A549 (cell line): ENCODE data around the gene ZNF827.

ENCODE experiments used
- CBX8 ChIP-seq: fragments of 200-600 bp; sonication (generic); IDR thresholded peaks from 2 replicates; pipeline ENCODE4 v1.6.1; 2016
- EP300 ChIP-seq, 2 experiments: fragments of >200 bp; sonication (Bioruptor Twin); formaldehyde crosslinking; IDR thresholded peaks; 2 replicates in 1 of 2; 3 replicates in 1 of 2; pipeline ENCODE4 v1.6.1; 2016 to 2017
- ESRRA ChIP-seq: fragments of 150-350 bp; IDR thresholded peaks from 2 replicates; pipeline ENCODE4 v1.6.1; 2014; ENCODE audit warnings: mild to moderate bottlenecking, low read length, borderline replicate concordance
- MAFK ChIP-seq: fragments of 450-650 bp; IDR thresholded peaks from 2 replicates; pipeline ENCODE4 v1.6.1; 2014; ENCODE audit not compliant: partially characterized antibody
- MAZ ChIP-seq: fragments of 150-350 bp; IDR thresholded peaks from 2 replicates; pipeline ENCODE4 v1.6.1; 2014; ENCODE audit warnings: antibody characterized with exemption, low read depth, low read length, borderline replicate concordance
- MYC ChIP-seq: IDR thresholded peaks from 2 replicates; pipeline ENCODE4 v1.6.1; 2012; ENCODE audit warnings: mild to moderate bottlenecking, inconsistent platforms, low read length, improper control_type of control experiment, borderline replicate concordance
- PHF8 ChIP-seq: fragments of 200-600 bp; sonication (generic); IDR thresholded peaks from 2 replicates; pipeline ENCODE4 v1.6.1; 2016; ENCODE audit warnings: low read depth, mild to moderate bottlenecking, antibody characterized with exemption, moderate library complexity, borderline replicate concordance
- POLR2A ChIP-seq: IDR thresholded peaks from 2 replicates; pipeline ENCODE4 v1.6.1; 2012; ENCODE audit warnings: mild to moderate bottlenecking, low read length
- RAD21 ChIP-seq, 2 experiments: fragments of >200 bp in 1 of 2; sonication (Bioruptor Twin) in 1 of 2; formaldehyde crosslinking in 1 of 2; IDR thresholded peaks in 1 of 2; conservative IDR thresholded peaks in 1 of 2; 2 replicates in 1 of 2; 3 replicates in 1 of 2; pipeline ENCODE4 v1.6.1; 2012 to 2018; ENCODE audit warnings: inconsistent platforms in 1 of 2
- RFX5 ChIP-seq: fragments of 450-650 bp; IDR thresholded peaks from 2 replicates; pipeline ENCODE4 v1.7.1; 2014; ENCODE audit warnings: antibody characterized with exemption, mild to moderate bottlenecking, moderate library complexity
- TF ChIP-seq, protein P1 (sequence below): fragments of 450-650 bp; IDR thresholded peaks from 2 replicates; pipeline ENCODE4 v1.6.1; 2014; ENCODE audit warnings: antibody characterized with exemption
- TF ChIP-seq, protein P2 (sequence below): fragments of >200 bp; sonication (Bioruptor Twin); formaldehyde crosslinking; IDR thresholded peaks from 3 replicates; pipeline ENCODE4 v1.5.1; 2016
- TF ChIP-seq, protein P3 (sequence below): fragments of 200-600 bp; sonication (generic); IDR thresholded peaks from 2 replicates; pipeline ENCODE4 v1.6.1; 2016; ENCODE audit warnings: antibody characterized with exemption, mild to moderate bottlenecking, moderate library complexity
- TF ChIP-seq, protein P4 (sequence below): fragments of 250-450 bp; sonication (Bioruptor Pico); IDR thresholded peaks from 2 replicates; pipeline ENCODE4 v1.5.0; 2021; ENCODE audit warnings: mild to moderate bottlenecking, moderate library complexity, borderline replicate concordance

DNA sequence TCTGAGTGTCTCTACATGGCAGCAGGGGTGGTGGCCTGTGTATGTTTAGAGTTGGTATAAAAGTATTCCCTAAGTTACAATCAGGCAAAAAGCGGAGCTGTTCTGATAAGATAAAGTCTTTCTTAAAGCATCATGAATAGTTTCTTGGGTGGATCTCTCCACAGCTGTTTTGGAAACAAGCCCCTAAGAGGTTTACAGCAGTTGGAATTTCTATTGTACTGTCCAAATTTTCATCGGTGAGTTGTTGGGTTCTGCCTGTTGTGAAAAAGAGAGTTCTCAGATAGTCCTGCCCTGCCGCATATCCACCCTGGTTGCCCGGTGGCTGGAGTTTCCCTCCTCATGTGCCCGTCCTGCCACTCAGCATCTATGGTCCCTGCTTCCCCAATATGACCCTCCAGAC lies 208.6 kb downstream of the ZNF827 start:
- TF ChIP-seq CBX8 (no peak), MYC (no peak), MAFK (no peak), EP300 (IDR thresholded peaks at IDR 0.05) (no peak), POLR2A (no peak), RAD21 (conservative IDR thresholded peaks at IDR 0.05 in 1 of 2, IDR thresholded peaks at IDR 0.05 in 1 of 2) (no peak), PHF8 (no peak), MAZ (no peak), ESRRA (no peak), RFX5 (no peak)
- TF ChIP-seq, protein P1, sequence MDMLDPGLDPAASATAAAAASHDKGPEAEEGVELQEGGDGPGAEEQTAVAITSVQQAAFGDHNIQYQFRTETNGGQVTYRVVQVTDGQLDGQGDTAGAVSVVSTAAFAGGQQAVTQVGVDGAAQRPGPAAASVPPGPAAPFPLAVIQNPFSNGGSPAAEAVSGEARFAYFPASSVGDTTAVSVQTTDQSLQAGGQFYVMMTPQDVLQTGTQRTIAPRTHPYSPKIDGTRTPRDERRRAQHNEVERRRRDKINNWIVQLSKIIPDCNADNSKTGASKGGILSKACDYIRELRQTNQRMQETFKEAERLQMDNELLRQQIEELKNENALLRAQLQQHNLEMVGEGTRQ = no peak
- TF ChIP-seq, protein P2, sequence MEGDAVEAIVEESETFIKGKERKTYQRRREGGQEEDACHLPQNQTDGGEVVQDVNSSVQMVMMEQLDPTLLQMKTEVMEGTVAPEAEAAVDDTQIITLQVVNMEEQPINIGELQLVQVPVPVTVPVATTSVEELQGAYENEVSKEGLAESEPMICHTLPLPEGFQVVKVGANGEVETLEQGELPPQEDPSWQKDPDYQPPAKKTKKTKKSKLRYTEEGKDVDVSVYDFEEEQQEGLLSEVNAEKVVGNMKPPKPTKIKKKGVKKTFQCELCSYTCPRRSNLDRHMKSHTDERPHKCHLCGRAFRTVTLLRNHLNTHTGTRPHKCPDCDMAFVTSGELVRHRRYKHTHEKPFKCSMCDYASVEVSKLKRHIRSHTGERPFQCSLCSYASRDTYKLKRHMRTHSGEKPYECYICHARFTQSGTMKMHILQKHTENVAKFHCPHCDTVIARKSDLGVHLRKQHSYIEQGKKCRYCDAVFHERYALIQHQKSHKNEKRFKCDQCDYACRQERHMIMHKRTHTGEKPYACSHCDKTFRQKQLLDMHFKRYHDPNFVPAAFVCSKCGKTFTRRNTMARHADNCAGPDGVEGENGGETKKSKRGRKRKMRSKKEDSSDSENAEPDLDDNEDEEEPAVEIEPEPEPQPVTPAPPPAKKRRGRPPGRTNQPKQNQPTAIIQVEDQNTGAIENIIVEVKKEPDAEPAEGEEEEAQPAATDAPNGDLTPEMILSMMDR = no peak
- TF ChIP-seq, protein P3, sequence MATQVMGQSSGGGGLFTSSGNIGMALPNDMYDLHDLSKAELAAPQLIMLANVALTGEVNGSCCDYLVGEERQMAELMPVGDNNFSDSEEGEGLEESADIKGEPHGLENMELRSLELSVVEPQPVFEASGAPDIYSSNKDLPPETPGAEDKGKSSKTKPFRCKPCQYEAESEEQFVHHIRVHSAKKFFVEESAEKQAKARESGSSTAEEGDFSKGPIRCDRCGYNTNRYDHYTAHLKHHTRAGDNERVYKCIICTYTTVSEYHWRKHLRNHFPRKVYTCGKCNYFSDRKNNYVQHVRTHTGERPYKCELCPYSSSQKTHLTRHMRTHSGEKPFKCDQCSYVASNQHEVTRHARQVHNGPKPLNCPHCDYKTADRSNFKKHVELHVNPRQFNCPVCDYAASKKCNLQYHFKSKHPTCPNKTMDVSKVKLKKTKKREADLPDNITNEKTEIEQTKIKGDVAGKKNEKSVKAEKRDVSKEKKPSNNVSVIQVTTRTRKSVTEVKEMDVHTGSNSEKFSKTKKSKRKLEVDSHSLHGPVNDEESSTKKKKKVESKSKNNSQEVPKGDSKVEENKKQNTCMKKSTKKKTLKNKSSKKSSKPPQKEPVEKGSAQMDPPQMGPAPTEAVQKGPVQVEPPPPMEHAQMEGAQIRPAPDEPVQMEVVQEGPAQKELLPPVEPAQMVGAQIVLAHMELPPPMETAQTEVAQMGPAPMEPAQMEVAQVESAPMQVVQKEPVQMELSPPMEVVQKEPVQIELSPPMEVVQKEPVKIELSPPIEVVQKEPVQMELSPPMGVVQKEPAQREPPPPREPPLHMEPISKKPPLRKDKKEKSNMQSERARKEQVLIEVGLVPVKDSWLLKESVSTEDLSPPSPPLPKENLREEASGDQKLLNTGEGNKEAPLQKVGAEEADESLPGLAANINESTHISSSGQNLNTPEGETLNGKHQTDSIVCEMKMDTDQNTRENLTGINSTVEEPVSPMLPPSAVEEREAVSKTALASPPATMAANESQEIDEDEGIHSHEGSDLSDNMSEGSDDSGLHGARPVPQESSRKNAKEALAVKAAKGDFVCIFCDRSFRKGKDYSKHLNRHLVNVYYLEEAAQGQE = no peak
- TF ChIP-seq, protein P4, sequence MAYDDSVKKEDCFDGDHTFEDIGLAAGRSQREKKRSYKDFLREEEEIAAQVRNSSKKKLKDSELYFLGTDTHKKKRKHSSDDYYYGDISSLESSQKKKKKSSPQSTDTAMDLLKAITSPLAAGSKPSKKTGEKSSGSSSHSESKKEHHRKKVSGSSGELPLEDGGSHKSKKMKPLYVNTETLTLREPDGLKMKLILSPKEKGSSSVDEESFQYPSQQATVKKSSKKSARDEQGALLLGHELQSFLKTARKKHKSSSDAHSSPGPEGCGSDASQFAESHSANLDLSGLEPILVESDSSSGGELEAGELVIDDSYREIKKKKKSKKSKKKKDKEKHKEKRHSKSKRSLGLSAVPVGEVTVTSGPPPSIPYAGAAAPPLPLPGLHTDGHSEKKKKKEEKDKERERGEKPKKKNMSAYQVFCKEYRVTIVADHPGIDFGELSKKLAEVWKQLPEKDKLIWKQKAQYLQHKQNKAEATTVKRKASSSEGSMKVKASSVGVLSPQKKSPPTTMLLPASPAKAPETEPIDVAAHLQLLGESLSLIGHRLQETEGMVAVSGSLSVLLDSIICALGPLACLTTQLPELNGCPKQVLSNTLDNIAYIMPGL (CRISPR knock-in tag) = no peak
